Measurements from ENCODE around the gene EDNRA.

EDNRA gene

DNA sequence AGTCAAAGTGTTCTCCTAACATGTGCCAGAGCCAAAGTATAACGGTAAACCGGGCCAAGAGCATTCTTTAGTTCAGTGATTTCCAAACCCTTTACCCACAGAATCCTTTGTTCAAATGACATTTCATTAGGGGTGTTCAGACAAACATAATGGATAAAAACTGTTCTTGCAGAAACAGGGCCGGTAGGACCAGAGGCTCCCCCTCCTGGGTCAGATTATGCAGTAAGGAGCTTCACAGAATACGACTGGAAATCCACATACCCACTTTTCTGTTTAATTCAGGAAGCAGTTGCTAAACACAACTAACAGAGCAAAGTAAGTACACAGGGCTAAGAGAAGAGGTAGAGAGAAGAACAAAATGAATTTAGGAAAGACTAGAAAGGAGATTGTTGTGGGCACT, 89.7 kb downstream of the EDNRA start:
- peaks cover 0 to 21% (median 3%) of the 10 kb centered on the region in 4 donors for H3K4me1 ChIP-seq

DNA sequence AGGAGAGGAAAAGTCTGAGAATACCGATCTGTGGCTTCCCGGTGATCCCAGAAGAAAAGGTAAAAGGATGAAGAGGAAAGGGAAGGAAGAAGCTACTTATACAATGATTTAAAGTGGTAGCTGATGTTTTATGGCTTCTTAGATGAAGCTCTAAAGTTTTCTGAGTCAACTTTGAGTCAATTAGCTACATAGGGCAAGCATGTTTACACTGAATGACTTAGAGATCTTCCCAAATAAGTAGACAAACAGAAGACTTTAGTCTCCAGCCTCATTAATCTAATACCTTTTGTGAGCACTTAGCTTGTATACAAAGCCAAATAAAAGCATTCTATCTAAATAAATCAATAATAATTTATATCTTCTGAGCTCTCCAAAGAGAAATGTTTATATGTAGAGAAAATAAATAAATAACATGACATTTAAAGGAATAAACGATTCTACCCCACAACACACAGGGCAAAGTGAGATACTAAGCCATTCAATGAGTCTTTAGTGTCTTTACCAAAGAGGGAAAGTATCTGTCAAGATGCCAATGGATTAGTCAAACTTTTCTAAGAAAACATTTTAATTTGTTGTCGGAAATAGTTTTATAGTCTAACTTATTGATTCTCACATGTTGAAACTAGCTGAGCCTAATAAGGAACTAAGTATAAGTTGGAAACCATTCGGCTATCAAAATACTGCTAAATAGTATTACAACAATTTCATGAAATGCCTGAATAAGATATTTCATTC, 90.3 kb downstream of the EDNRA start:
- Histone ChIP-seq H3K4me1 (peaks cover 0 to 21% (median 3%) of the 10 kb centered on the region in 4 donors), H3K4me3 (no peak overlapping the region), H3K27ac (peak overlapping the region; percentile 55), H3K27me3 (no peaks in the 10 kb centered on the region), H3K9me3 (no peaks in the 10 kb centered on the region), H3K36me3 (no peaks in the 10 kb centered on the region)
- no peak for DNase-seq
- TF ChIP-seq, protein P1, sequence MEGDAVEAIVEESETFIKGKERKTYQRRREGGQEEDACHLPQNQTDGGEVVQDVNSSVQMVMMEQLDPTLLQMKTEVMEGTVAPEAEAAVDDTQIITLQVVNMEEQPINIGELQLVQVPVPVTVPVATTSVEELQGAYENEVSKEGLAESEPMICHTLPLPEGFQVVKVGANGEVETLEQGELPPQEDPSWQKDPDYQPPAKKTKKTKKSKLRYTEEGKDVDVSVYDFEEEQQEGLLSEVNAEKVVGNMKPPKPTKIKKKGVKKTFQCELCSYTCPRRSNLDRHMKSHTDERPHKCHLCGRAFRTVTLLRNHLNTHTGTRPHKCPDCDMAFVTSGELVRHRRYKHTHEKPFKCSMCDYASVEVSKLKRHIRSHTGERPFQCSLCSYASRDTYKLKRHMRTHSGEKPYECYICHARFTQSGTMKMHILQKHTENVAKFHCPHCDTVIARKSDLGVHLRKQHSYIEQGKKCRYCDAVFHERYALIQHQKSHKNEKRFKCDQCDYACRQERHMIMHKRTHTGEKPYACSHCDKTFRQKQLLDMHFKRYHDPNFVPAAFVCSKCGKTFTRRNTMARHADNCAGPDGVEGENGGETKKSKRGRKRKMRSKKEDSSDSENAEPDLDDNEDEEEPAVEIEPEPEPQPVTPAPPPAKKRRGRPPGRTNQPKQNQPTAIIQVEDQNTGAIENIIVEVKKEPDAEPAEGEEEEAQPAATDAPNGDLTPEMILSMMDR (IDR thresholded peaks at IDR 0.05) = no peak
- intact Hi-C loops (cut with DNase I; ENCODE audit: low total_unique reads) = no loop called here

More for the DNA sequence above, 89.7 kb downstream of the EDNRA start:
- DNase-seq = no peak
- Histone ChIP-seq H3K9me3 (no peaks in the 10 kb centered on the region), H3K27ac (peak overlapping the region; percentile 55), H3K36me3 (no peaks in the 10 kb centered on the region), H3K4me3 (no peak overlapping the region), H3K27me3 (no peaks in the 10 kb centered on the region)
- intact Hi-C loops (cut with DNase I; ENCODE audit: low total_unique reads) = no loop called here
- TF ChIP-seq, protein P1 (IDR thresholded peaks at IDR 0.05) = peak in 1 of 2 experiments; percentile 19

DNA sequence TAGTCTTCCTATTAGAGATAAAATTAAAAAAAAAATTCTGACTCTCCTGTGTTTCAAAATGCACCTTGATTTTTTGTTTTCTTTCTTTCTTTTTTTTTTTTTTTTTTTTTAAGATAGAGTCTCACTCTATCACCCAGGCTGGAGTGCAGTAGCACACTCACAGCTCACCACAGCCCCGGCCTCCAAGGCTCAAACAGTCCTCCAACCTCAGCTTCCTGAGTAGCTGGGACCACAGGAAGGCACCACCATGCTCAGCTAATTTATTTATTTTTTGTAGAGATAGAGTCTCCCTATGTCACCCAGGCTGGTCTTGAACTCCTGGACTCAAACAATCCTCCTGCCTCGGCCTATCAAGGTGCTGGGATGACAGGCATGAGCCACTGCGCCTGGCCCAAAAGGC, 95.2 kb downstream of the EDNRA start:
- Histone ChIP-seq H3K27me3 (no peaks in the 10 kb centered on the region), H3K9me3 (no peaks in the 10 kb centered on the region), H3K27ac (no peak overlapping the region), H3K4me1 (peaks cover 0 to 16% (median 5%) of the 10 kb centered on the region in 4 donors), H3K4me3 (no peak overlapping the region), H3K36me3 (no peaks in the 10 kb centered on the region)
- TF ChIP-seq, protein P1 (IDR thresholded peaks at IDR 0.05) = no peak
- intact Hi-C loops (cut with DNase I; ENCODE audit: low total_unique reads) = no loop called here
- DNase-seq = no peak

DNA sequence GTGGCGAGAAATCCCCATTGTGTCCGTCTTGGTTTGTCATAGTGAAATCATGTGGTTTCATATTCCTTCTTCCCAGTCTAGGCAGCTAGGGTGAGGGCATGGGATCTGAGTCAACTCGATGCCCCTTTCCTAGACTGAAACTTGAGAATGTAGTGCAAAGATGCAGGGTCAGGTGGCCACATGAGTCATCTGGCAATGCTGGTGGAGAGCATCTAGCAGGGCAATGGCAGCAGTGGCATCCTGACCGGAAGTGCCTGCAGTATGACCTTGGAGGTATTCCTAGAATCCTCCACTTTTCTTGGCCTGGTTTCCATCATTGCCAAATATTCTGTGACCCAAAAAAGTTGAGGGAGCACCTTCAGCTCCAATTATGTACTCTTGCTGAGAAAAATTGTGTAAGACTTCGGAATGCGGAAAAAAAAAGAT, 97.2 kb downstream of the EDNRA start:
- intact Hi-C loops (cut with DNase I; ENCODE audit: low total_unique reads) = no loop called here
- peak in 1 of 2 donors; percentile 82 for DNase-seq

DNA sequence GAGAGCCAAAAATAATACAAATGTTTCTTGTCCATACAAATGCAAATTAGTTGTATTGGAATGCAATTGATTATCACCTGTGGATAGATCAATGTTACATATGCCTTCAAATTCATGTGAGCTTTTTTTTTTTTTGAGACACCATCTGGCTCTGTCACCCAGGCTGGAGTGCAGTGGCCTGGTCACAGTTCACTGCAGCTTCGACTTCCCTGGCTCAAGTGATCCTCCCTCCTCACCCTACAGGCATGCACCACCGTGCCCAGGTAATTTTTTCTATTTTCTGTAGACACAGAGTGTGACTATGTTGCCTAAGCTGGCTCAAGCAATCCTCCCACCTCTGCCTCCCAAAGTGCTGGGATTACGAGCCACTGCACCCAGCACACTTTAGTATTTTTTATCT, 97.7 kb downstream of the EDNRA start:
- H3K27me3 ChIP-seq = no peaks in the 10 kb centered on the region
- H3K9me3 ChIP-seq = no peaks in the 10 kb centered on the region
- H3K4me1 ChIP-seq = peaks cover 0 to 4% (median 3%) of the 10 kb centered on the region in 4 donors
- H3K27ac ChIP-seq = no peak overlapping the region
- intact Hi-C loops (cut with DNase I; ENCODE audit: low total_unique reads) = no loop called here
- no peak overlapping the region for H3K4me3 ChIP-seq
- H3K36me3 ChIP-seq = no peaks in the 10 kb centered on the region
- no peak for DNase-seq
- TF ChIP-seq, protein P1 (IDR thresholded peaks at IDR 0.05) = no peak

More for the DNA sequence above, 97.2 kb downstream of the EDNRA start:
- H3K4me3 ChIP-seq = no peak overlapping the region
- no peak overlapping the region for H3K27ac ChIP-seq
- TF ChIP-seq, protein P1 (IDR thresholded peaks at IDR 0.05) = no peak
- H3K9me3 ChIP-seq = no peaks in the 10 kb centered on the region
- peaks cover 0 to 4% (median 3%) of the 10 kb centered on the region in 4 donors for H3K4me1 ChIP-seq
- no peaks in the 10 kb centered on the region for H3K27me3 ChIP-seq
- H3K36me3 ChIP-seq = no peaks in the 10 kb centered on the region

All from tibial artery (tissue), 4 donors.